Measurements from ENCODE around the gene KLHL40. TPM values are rescaled to one million over a fixed set of nuclear protein-coding genes. Genes with fewer than 3 reads are reported as not detected.

KLHL40 gene
- total and polyA plus RNA-seq, 9 of the 15 experiments (the other 6 are each of a cell fraction or from before 2014, with no cell fraction given) = not detected

DNA sequence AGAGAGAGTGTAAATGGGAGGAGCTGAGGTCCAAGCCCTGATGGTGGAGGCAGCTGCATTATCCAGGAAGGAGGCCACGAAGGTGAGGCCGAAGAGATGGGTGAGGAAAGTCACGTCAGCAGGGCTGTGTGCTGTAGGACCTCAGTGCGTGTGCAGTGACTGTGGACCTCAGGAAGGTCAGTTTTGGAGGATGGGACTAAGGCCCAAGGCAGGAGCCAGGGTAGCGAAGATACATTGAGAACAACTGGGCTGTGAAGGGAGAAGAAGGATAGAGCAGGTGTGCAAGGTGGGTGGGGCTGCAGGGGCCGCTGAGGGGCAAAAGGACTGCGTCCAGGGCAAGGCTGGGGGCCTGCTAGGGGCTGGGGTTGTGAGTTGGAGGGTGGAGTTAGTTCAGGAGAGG lies 4.9 kb downstream of the KLHL40 start:
- intact Hi-C loops (cut with micrococcal nuclease) = no loop called here
- no peak overlapping the region for H3K4me2 ChIP-seq (ENCODE audit: insufficient read depth, low read length)
- no peak overlapping the region for H3K27ac ChIP-seq (ENCODE audit: extremely low read depth, low read depth, low read length)
- in situ Hi-C loops (cut with MboI) = no loop called here
- WGBS (ENCODE audit: insufficient coverage, low coverage, missing lambda C conversion rate) = 2% methylated on average over 7 of the region's 7 CpGs
- POLR2A ChIA-PET = interaction anchor here (0.6 to 1.3 kb wide), 3 partner anchors 15 to 1001 kb away, joined by 3 to 6 read pairs (median 4); no protein-coding TSS in a partner anchor
- peaks cover 31 to 78% of the 10 kb centered on the region in 2 experiments for H3K27me3 ChIP-seq (ENCODE audit: control insufficient read depth in 2 of 2, insufficient read depth in 2 of 2, low read length in 2 of 2)
- H3K4me1 ChIP-seq (replicated peaks in 1 of 2; ENCODE audit: control insufficient read depth in 2 of 2, insufficient read depth in 2 of 2, low read length in 2 of 2) = peaks cover 0 to 21% of the 10 kb centered on the region in 2 experiments; a peak in 2 of 5 replicates
- TF ChIP-seq STAT5A (IDR thresholded peaks at IDR 0.05; ENCODE audit: borderline replicate concordance, low read length) (no peak), RUNX1 (IDR thresholded peaks at IDR 0.05; ENCODE audit: low read depth) (no peak), ZKSCAN8 (CRISPR knock-in tag; IDR thresholded peaks at IDR 0.05) (no peak), MAFG (tag; conservative IDR thresholded peaks at IDR 0.05) (no peak), ETS2 (tag; IDR thresholded peaks at IDR 0.05; ENCODE audit: borderline replicate concordance, poor library complexity, severe bottlenecking) (no peak), DACH1 (IDR thresholded peaks at IDR 0.05; ENCODE audit: partially characterized antibody) (no peak), YY1 (IDR thresholded peaks at IDR 0.05; ENCODE audit: borderline replicate concordance in 1 of 3, control insufficient read depth in 1 of 3, extremely low read depth in 1 of 3, insufficient read depth in 3 of 3, insufficient read length in 1 of 3, insufficient replicate concordance in 2 of 3, low read depth in 1 of 3, low read length in 2 of 3) (no peak), ZNF408 (CRISPR knock-in tag; IDR thresholded peaks at IDR 0.05; ENCODE audit: low read depth) (no peak), ZNF124 (CRISPR knock-in tag; IDR thresholded peaks at IDR 0.05) (no peak), ZSCAN32 (CRISPR knock-in tag; IDR thresholded peaks at IDR 0.05) (no peak), ZSCAN29 (IDR thresholded peaks at IDR 0.05) (no peak), HDAC2 (IDR thresholded peaks at IDR 0.05) (no peak), HCFC1 (IDR thresholded peaks at IDR 0.05; ENCODE audit: low read depth, low read length) (no peak), ZKSCAN1 (IDR thresholded peaks at IDR 0.05; ENCODE audit: low read depth, low read length) (no peak), BCL6 (CRISPR knock-in tag; IDR thresholded peaks at IDR 0.05) (no peak)
- TF ChIP-seq, protein P1, sequence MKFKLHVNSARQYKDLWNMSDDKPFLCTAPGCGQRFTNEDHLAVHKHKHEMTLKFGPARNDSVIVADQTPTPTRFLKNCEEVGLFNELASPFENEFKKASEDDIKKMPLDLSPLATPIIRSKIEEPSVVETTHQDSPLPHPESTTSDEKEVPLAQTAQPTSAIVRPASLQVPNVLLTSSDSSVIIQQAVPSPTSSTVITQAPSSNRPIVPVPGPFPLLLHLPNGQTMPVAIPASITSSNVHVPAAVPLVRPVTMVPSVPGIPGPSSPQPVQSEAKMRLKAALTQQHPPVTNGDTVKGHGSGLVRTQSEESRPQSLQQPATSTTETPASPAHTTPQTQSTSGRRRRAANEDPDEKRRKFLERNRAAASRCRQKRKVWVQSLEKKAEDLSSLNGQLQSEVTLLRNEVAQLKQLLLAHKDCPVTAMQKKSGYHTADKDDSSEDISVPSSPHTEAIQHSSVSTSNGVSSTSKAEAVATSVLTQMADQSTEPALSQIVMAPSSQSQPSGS (CRISPR knock-in tag; IDR thresholded peaks at IDR 0.05) = no peak
- TF ChIP-seq, protein P2, sequence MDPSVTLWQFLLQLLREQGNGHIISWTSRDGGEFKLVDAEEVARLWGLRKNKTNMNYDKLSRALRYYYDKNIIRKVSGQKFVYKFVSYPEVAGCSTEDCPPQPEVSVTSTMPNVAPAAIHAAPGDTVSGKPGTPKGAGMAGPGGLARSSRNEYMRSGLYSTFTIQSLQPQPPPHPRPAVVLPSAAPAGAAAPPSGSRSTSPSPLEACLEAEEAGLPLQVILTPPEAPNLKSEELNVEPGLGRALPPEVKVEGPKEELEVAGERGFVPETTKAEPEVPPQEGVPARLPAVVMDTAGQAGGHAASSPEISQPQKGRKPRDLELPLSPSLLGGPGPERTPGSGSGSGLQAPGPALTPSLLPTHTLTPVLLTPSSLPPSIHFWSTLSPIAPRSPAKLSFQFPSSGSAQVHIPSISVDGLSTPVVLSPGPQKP (CRISPR knock-in tag; IDR thresholded peaks at IDR 0.05) = no peak
- TF ChIP-seq, protein P3, sequence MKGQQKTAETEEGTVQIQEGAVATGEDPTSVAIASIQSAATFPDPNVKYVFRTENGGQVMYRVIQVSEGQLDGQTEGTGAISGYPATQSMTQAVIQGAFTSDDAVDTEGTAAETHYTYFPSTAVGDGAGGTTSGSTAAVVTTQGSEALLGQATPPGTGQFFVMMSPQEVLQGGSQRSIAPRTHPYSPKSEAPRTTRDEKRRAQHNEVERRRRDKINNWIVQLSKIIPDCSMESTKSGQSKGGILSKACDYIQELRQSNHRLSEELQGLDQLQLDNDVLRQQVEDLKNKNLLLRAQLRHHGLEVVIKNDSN (CRISPR knock-in tag; IDR thresholded peaks at IDR 0.05) = no peak
- FAIRE-seq (no peak), DNase-seq (ENCODE audit: extremely low read depth in 1 of 4, low spot score in 3 of 4) (no peak), ATAC-seq (no peak)
- CTCF ChIA-PET (ENCODE audit: low intra/inter-chr PET ratio) = no interaction called here
- H4K20me1 ChIP-seq (replicated peaks; ENCODE audit: control insufficient read depth, insufficient read depth, low read length) = peaks cover 19% of the 10 kb centered on the region; the same call in 1 of the 2 replicates
- H3K9me1 ChIP-seq (ENCODE audit: control insufficient read depth, insufficient read depth, low read length) = peaks cover 5% of the 10 kb centered on the region
- no TSS peak for BruUV-seq (replicated peaks)
- no peaks in the 10 kb centered on the region for H3K79me2 ChIP-seq (ENCODE audit: control insufficient read depth, insufficient read depth, low read length)
- H3K4me3 ChIP-seq = no peak overlapping the region
- H3K9ac ChIP-seq (ENCODE audit: insufficient read depth in 1 of 2, low read depth in 2 of 2, low read length in 2 of 2) = no peak overlapping the region
- H3K36me3 ChIP-seq (ENCODE audit: control insufficient read depth, insufficient read depth, low read length) = no peaks in the 10 kb centered on the region
- H3K9me3 ChIP-seq (replicated peaks; ENCODE audit: control insufficient read depth, insufficient read depth, low read depth, low read length) = no peaks in the 10 kb centered on the region
- no peak overlapping the region for H2AFZ ChIP-seq (ENCODE audit: low read depth, low read length)
